ENCODE data around the gene MEGF6.
"Not testable (repeated sequence)": the region's sequence is repeated elsewhere in the genome, so short reads cannot be mapped to it uniquely, and the experiment has no call there.

Gene MEGF6

DNA sequence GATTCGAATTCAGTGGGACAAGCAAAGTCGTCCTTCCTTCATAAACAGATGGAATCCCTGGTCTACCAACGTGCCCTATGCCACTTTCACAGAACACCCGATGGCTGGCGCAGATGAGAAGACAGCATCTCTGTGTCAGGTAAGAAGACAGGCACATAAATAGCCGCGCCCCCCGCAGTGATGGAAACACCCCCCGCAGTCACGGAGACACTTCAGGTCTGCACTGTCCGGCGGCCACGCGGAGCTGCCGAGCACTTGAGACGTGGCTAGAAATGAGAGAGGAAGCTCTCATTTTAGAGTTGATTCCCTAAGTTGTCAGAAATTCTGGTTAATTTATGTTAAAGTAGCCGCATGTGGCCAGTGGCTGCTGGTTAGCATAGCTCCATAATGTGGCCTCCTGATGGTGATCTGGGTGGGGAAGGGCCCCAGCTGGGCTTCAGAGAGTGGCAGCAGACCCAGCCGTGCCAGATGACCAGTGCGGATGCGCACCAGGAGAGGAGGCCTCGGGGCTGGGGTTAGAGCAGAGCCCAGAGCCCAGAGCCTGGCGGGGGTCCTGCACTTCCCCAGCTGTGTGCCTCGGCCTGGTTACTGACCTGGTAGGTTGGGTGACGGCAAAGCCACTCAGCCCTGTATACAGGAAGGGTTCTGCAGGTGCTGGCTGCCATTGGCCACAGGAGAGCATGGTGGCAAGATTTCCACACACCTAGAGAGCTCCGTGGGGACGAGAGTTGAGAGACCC is 16.4 kb upstream of the MEGF6 start:
- DNase-seq (ENCODE audit: low spot score) = no peak

DNA sequence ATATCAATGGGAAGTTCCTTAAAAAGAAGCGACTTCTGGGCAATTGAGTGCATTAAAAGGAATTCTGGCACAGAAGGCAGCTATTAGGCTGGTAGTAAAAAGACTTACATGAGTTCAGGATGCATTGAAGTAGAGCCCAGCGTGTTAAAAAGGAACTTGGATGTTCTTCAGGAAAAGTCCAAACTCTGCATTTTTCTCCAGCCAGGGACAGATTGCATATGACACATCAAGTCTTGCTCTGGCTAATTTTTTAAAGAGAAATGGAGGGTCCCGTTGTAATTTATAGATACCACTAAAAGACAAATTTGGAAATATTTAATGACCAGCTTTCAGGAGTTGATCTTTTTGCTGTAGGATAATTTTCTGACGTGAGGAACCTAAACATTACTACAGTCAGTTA is 14.7 kb upstream of the MEGF6 start:
- no peak for DNase-seq (ENCODE audit: low spot score)

DNA sequence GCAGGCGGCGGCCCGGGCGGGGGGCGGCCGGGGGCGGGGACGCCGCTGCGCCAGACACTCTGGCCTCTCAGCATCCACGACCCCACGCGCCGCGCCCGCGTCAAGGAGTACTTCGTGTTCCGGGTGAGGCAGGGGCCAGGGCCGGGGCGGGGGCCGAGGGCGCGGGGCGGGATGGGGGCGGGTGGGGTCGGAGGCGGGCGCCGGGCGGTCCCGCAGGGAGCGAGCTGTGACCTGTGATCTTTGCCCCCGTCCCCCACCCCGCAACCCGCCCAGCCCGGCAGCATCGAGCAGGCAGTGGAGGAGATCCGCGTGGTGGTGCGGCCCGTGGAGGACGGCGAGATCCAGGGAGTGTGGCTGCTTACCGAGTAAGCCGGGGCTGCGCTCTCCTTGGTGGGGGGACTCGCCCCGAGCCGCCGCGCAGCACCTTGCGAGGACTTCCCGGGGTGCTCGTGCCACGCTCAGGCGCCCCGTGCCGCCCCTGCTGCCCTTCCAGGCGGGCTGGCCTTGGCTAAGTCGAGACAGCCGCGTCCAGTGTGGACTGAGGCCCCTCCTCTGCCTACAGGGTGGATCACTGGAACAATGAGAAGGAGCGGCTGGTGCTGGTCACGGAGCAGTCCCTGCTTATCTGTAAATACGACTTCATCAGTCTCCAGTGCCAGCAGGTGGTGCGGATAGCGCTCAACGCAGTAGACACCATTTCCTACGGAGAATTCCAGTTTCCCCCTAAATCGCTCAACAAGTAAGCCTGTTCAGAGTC is 14.0 kb upstream of the MEGF6 start:
- DNase-seq (ENCODE audit: low spot score) = peak; percentile 65

DNA sequence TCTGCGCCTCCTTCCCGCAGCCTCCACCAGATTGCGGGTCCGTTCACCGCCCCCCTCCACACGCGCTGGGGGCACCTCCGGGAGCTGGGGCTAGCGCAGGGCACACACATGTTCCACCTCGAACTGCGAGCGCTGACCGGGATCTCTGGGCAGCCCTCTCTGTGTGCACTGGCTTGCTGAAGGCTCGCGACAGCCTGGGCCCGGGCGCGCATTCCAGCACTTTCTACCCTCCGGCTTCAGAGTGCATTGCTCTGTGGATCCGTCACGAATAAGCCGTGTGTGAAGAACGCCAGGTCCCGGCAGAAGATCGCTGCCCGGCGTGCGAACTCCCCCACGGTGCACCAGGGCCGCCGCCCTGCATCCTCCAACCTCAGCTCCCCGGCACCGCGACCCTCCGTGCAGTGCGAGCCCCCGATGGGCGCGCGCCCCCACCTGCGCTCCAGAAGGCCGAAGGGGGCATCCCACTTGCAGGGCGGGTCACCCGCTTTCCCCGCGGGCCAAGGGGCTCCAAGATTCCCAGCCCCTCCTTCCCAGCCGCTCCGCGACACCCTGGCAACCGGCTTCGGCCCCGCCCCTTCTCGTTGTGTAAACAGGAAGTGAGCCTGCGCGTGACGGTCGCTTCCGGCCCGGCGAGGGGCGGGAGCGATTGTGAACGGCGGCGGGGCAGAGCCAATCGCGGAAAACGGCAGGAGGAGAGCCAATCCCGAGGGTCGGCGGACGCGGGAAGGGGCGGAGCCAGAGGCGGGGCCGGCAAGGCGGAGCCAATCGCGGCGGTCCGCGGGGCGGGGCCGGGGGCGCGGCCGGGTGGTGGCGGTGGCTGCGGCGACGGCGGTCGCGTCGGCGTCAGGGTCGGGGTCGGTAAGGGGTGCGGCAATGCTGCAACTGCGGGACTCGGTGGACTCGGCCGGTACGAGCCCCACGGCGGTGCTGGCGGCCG is 13.2 kb upstream of the MEGF6 start, which contains the start of gene TPRG1L:
TSS of gene TPRG1L (plus strand) at position 816 of the 937 bp plus-strand sequence. CDS start at position 874, 58 bp downstream.
- peak; percentile 99 for DNase-seq (ENCODE audit: low spot score)

DNA sequence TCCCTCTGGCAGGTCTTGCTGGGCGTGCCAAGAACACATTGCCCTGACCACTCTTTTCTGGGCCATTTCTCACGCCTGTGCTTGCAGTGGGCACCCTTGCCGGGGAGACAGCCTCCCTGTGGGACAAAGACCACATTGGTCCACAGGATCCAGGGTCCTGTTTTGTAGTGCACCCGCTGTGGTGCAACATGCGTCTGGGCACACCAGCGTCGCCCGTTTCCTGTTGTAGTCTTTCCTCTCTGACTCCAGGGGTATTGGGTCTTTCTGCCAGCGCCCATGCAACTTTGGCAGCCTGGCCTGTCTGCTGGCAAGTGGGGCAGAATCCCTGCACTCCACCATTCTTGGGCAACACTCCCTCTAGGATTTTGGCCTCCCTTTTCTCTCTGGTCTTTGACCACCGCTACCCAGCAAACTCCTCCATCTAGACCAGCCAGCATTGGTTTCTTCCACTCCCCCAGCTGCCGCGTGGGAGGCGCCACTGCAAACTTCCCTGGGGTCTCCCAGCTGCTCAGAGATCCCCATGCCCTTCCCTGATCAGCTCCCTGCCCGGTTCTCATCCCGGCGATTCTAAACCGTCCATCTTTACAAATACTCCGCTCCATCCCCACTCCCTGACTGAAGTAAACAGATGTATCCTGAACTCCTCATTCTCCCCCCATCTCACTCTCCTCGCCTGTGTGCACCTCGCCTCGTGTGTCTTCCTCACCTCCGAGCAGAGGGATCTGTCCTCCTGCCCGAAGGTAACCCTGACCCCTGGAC is 12.3 kb upstream of the MEGF6 start:
- no peak for DNase-seq (ENCODE audit: low spot score)

DNA sequence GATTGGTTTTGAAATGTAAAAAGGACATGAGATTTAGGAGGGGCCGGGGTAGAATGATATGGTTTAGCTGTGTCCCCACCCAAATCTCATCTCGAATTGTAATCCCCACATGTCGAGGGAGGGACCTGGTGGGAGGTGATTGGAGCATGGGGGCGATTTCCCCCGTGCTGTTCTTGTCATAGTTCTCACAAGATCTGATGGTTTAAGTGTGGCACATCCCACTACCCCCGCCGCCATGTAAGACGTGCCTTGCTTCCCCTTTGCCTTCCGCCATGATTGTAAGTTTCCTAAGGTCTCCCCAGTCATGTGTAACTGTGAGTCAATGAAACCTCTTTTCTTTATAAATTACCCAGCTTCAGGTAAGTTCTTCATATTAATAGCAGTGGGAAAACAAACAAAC is 10.8 kb upstream of the MEGF6 start:
- not testable (repeated sequence) for DNase-seq (ENCODE audit: low spot score)

DNA sequence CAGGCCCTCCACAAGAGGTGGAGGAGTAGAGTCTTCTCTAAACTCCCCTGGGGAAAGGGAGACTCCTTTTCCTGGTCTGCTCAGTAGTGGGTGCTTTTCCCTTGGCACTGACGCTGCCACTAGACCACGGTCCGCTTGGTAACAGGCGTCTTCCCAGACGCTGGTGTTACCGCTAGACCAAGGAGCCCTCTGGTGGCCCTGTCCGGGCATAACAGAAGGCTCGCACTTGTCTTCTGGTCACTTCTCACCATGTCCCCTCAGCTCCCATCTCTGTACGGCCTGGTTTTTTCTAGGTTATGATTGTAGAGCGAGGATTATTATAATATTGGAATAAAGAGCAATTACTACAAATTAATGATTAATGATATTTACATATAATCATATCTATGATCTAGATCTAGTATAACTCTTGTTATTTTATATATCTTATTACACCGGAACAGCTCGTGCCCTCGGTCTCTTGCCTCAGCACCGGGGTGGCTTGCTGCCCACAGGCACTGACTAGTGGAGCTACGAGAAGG is 9.9 kb upstream of the MEGF6 start:
- not testable (repeated sequence) for DNase-seq (ENCODE audit: low spot score)

DNA sequence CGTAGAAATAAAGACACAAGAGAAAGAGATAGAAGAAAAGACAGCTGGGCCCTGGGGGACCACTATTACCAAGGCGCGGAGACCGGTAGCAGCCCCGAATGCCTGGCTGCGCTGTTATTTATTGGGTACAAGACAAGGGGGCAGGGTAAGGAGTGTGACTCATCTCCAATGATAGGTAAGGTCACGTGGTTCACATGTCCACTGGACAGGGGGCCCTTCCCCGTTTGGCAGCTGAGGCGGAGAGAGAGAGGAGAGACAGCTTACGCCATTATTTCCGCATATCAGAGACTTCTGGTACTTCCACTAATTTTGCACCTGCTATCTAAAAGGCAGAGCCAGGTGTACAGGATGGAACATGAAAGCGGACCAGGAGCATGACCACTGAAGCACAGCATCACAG is 9.4 kb upstream of the MEGF6 start:
- DNase-seq (ENCODE audit: low spot score) = no peak

DNA sequence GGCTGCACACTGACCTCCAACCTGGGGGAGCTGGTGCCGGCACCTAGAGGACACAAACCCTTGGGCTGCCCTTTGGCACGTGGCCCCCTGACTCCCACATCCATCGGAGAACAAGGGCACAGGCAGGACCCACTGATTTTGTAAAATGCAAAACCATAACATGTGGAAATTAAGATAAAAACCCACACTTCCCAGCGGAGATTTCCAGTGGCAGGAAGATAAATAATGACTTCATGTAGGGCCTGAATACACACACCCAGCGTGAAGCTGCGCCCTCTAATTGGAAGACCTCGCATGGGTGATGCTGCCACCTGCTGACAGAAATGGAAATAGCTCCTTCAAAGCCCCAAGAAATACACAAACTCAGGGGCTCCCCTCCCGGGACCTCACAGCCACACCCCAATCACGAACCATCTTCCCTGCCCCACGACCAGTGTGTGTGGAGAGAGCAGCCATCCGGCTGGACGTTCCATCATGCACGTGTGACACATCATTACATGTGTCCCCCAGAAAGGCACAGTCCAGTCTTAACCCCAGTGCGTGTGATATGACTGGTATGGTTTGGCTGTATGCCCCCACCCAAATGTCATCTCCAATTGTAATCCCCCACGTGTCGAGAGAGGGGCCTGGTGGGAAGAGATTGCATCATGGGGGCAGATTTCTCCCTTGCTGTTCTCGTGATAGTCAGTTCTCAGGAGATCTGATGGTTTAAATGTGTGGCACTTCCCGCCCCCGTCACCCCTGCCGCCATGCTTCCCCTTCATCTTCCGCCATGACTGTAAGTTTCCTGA is 7.8 kb upstream of the MEGF6 start:
- peak; percentile 82 for DNase-seq (ENCODE audit: low spot score)

DNA sequence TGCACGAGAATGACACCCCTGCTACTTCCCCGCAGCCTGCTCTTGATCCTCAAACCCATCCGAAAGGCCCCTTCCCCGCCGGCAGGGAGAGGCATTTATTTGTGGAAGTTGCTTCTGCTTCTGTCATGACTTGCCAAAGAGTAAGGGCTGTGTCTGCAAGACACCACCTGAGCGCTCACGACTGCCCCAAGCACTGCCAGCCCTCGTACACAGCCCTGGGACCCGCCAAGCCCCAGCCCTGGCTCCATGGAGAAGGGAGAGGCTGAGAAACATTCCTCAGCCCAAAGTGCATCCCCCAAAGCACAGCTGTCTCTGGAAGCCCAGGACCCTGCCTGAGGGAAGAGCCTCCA is 7.2 kb upstream of the MEGF6 start:
- no peak for DNase-seq (ENCODE audit: low spot score)

DNA sequence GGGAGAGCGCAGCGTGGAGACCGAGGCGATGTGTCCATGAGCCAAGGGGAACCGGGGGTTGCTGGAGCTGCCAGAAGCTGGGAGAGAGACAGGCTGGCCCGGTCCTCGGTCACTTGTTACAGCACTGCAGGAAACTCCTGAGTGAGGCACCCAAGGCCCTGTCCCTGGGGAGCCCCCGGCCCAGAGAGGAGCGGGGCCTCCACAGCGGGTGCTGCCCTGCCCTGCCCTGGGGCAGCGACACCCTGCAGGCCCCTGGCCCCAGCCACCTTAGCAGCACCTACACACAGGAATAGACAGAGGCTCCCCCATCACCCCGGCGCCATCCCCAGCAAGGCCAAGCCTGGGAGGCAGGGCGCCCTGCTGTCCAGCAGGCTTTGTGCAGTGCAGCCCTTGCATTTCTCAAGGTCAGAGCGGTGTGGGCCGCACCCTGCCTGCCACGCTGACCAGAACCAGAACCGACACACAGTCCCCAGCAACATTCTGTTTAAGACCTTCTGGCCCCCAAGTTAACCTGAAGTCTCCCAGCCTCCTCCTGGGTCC is 6.6 kb upstream of the MEGF6 start:
- no peak for DNase-seq (ENCODE audit: low spot score)

DNA sequence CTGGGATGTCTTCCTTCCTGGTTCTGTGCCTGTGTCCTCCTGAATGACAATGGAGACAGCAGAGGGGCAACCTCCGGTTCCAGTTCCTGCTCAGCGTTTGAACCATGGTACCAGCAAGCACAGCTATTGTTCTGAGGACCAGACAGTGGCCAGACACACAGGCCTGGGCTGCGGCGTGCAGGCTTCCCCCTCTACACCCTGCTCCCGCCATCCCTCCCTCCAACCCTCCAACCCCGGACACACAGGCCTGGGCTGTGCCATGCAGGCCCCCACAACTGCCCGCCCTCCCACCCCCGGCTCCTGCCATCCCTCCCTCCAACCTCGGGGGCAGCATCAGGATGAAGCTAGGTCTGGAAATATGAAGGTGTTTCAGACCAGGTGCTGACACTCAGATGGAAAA is 5.6 kb upstream of the MEGF6 start:
- no peak for DNase-seq (ENCODE audit: low spot score)

DNA sequence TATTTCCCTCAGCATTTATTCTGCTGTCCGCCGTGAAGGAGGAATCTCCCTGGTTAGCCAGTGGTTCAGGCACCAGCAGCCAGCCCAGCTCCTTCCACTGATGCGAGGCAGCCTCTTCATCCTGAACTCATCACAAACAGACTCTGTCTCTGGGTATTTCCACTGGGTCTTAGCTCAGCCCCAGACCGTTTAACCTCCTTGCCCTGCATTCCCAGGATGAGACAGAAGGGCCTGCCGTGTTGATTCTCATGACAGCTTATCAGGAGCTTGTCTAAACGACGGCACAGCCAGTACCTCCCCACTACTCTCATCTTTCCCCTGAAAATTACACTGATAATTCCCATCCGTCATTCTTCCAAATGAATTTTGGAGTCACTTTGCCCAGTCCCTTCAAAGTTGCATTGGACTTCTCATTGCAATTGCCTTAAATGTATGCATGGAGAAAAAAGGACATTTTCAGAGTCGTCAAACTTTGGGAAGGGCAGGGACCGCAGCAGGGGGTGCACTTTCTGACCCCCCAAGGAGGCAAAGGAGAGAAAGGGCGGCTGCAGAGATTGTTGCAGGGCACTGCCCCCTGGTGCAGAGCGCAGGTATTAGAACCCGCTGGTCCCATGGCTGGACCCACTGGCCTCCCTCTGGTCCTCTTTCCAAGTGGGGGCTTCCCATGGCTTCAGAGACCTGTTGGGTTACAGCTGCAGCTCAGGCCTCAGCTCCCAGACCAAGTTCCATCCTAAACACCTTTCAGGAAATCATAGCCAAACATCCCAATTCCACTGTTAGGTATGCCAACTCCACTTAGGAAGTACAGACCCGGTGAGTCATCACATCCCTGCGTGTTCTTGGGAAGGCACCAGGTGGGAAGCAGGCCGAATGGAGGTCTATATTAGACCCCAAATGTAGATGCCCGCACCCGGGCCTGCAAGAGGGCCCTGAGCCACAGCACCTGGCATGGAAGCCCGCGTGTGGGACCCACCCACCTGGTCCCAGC is 3.7 kb upstream of the MEGF6 start:
- peak; percentile 66 for DNase-seq (ENCODE audit: low spot score)

DNA sequence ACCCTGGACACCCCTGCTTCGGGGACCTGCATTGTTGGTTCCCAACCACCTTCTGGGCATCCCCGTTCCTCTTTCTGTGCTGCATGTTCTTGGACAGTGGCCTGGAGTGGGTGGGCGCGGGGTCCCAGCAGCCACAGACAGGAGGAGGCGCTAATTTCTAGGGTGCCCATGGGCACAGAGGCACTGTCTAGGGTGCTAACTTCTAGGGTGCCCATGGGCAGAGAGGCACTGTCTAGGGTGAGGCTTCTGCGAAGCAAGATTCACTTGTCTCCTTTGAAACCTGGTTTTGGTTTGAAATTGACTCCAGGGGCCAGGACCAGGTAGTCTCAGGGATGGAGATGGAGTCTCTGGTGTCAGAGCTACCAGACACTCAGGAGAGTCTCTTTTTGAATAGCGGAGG is 815 bp upstream of the MEGF6 start:
- no peak for DNase-seq (ENCODE audit: low spot score)

DNA sequence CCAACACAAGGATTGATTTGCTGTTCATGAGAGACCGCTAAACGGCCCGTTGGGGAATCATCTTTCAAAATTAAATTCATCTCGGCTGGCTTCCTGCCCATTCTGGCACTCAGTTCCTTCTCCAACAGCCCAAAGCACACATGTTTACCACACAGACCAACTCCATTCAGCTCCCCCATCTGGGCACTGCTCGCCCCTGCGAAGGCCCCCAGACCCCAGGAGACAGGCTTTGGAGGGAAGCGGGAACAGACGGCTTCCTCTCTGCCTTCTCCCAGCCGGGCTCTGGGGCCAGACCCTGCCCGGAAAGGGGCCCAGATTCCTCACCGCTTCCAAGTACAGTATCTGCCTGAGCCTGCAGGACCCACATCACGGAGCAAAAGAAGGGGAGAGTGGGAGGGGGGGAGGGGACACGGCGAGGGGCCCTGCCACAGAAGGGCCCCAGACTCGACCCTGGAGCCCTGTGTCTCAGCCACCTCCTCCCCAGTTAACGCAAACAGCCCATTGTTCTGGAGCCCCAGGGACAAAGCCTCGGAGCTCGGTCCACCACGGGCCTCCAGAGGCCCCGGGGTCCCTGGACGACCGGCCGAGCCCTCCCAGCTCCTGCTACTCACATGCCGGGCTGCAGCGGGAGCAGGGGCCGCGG is 660 bp downstream of the MEGF6 start:
- peak; percentile 59 for DNase-seq (ENCODE audit: low spot score)

DNA sequence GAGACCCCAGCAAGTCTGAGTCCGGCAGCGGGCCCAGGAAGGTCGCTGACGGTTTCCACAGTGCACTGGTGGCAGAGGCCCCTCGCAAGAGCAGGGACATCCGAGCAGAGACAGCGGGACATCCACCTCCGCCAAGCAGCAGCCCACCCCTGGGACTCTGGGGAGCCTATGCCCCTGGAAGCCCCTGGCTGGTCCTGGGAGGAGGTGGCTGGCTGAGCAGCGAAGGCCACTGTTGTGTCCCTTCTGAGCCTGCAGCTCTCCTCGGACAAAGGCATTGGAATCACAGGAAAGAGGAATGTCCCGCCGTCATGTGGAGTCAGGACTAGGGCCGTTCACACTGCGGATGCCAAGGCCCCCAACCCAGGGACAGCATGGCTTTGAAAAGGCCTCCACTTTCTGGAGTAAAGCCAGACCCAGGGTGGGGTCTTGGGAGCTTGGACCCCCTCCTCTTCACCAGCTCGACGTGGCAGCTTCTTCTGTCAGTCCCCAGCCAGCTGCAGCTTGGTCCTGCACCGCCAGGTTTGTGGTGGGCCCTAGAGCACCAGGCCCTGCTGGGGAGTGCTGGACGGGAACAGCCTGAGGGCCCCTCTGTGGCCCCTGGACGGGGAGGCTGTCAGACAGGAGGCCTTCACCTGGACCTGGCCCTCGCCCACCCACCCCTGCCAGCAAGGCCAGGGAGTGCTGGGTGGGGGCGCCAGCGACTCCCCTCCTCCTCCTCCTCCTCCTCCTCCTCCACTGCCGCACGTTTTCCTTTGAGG is 1.4 kb downstream of the MEGF6 start:
- peak; percentile 64 for DNase-seq (ENCODE audit: low spot score)

DNA sequence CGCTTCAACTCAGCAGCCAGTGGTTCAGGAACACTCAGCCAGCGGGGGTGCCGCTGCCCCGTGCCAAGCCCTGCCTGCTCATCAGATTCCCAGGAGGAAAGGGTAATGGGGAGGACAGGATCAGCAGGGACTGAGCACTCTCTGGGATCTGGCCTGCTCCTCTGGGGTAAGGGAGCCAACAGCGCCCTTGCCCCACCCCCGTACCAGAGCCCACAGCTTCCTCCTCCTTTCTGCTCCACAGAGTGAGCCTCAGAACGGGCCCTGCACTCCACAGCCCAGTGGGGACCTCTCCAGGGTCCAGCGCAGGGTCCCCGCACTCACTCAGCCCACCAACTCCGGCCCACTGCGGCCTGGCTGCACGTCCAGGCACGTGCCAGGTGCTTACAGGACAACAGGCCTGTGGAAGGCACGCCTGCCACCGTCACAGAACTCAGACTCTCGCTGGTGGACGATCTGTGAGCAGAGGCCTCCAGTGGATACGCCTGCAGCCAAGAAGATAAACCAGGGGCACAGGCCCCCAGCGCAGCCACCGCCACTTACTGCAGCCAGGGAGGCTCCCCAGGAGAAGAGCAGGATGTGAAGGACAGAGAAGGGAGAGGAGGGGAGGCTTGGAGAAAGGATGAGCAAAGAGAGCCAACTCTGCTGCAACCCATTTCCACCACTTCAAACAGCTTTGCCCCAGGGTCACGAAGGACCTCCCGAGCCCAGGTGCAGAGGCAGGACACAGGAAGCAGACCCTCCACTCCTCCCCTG is 2.1 kb downstream of the MEGF6 start:
- no peak for DNase-seq (ENCODE audit: low spot score)
